Endothelial cell of umbilical vein (primary cell): ENCODE results near the gene AKAP8. TPM values are rescaled to one million over a fixed set of nuclear protein-coding genes. Genes with fewer than 3 reads are reported as not detected.
A peak's percentile ranks its signal among the peaks of the same experiment; 100 is the strongest.

Experiments
- Bru-seq: library from RNA; stranded (reverse); fragments of 400-500 nt; gene quantifications from one replicate; lab custom pipeline; 2021; lab: Mats Ljungman, UMichigan
- BruChase-seq, 2 experiments: library from RNA; stranded (reverse); fragments of 400-500 nt; gene quantifications; one replicate each; lab custom pipeline; 2021; lab: Mats Ljungman, UMichigan
- BruUV-seq: library from RNA; stranded (reverse); fragments of 400-500 nt; replicated peaks from 2 replicates; lab custom pipeline; 2021; lab: Mats Ljungman, UMichigan
- CTCF ChIA-PET: fragments of 300-600, 350-600 bp; sonication (Branson Sonifier 250); formaldehyde crosslinking; loops from one replicate; lab custom pipeline; 2021; ENCODE audit warnings: antibody characterized with exemption, inconsistent platforms; lab: Charles Lee
- POLR2A ChIA-PET: fragments of 300-600, 350-600 bp; sonication (Branson Sonifier 250); formaldehyde crosslinking; loops from one replicate; lab custom pipeline; 2021; ENCODE audit warnings: antibody characterized with exemption, inconsistent platforms; lab: Charles Lee
- DNase-seq: peaks from one replicate; pipeline ENCODE4 v3.0.0-alpha.2; 2011; ENCODE audit warnings: low read depth, low spot score
- FAIRE-seq: peaks from 2 replicates; lab custom pipeline; 2011; peaks lifted over from hg19 to GRCh38; lab: Jason Lieb, UNC
- H2AFZ ChIP-seq: 2 replicates; pipeline ENCODE4 v1.6.0; 2012; ENCODE audit warnings: low read depth, low read length, control low read depth, inconsistent platforms
- H3K27ac ChIP-seq: 2 replicates; pipeline ENCODE4 v1.5.1; 2011; ENCODE audit warnings: low read depth, mild to moderate bottlenecking, control low read depth, low read length, moderate library complexity; ENCODE audit not compliant: insufficient read depth
- H3K27me3 ChIP-seq, 2 experiments: 2 replicates each; pipeline versions ENCODE4 v1.6.0 to v1.6.1; 2011; ENCODE audit warnings: low read length in 2 of 2, mixed read lengths in 1 of 2; ENCODE audit not compliant: control insufficient read depth in 2 of 2, insufficient read depth in 2 of 2
- H3K36me3 ChIP-seq, 2 experiments: 2 replicates in 1 of 2; 3 replicates in 1 of 2; pipeline ENCODE4 v1.5.1; 2011; ENCODE audit warnings: low read length in 2 of 2, mild to moderate bottlenecking in 1 of 2, moderate library complexity in 1 of 2; ENCODE audit not compliant: control insufficient read depth in 2 of 2, insufficient read depth in 2 of 2; ENCODE audit errors: extremely low read depth in 1 of 2
- H3K4me1 ChIP-seq: 3 replicates; pipeline ENCODE4 v1.5.1; 2011; ENCODE audit warnings: mild to moderate bottlenecking, low read length; ENCODE audit not compliant: control insufficient read depth, insufficient read depth; ENCODE audit errors: extremely low read depth
- H3K4me2 ChIP-seq: 2 replicates; pipeline ENCODE4 v1.6.1; 2011; ENCODE audit warnings: low read length, control low read depth, mixed read lengths; ENCODE audit not compliant: insufficient read depth
- H3K4me3 ChIP-seq, 3 experiments: fragments of 200-600 bp in 1 of 3; sonication (generic), shearing (Covaris generic) in 1 of 3; replicated peaks in 1 of 3; 2 replicates each; pipeline ENCODE4 v1.5.1; 2011 to 2016; ENCODE audit warnings: control low read depth in 3 of 3, low read length in 3 of 3, mild to moderate bottlenecking in 2 of 3, inconsistent platforms in 1 of 3, low read depth in 1 of 3, moderate library complexity in 1 of 3; ENCODE audit not compliant: insufficient read depth in 1 of 3
- H3K79me2 ChIP-seq: 2 replicates; pipeline ENCODE4 v1.6.0; 2012; ENCODE audit warnings: low read length, inconsistent platforms; ENCODE audit not compliant: control insufficient read depth, insufficient read depth
- H3K9ac ChIP-seq: replicated peaks from 2 replicates; pipeline ENCODE3; 2011; ENCODE audit warnings: low read length, control low read depth; ENCODE audit not compliant: insufficient read depth; ENCODE audit errors: extremely low read depth
- H3K9me1 ChIP-seq: replicated peaks from 3 replicates; pipeline ENCODE4 v1.6.0; 2011; ENCODE audit warnings: mild to moderate bottlenecking, low read length; ENCODE audit not compliant: control insufficient read depth, insufficient read depth; ENCODE audit errors: extremely low read depth
- H3K9me3 ChIP-seq: replicated peaks from 2 replicates; pipeline ENCODE4 v1.5.1; 2012; ENCODE audit warnings: low read length, inconsistent platforms; ENCODE audit not compliant: control insufficient read depth, insufficient read depth
- H4K20me1 ChIP-seq: replicated peaks from 2 replicates; pipeline ENCODE3; 2011; ENCODE audit warnings: mild to moderate bottlenecking, low read length; ENCODE audit not compliant: control insufficient read depth, insufficient read depth; ENCODE audit errors: extremely low read depth
- GATA2 ChIP-seq: IDR thresholded peaks from 2 replicates; pipeline ENCODE4 v1.7.0; 2011; ENCODE audit warnings: low read depth, mild to moderate bottlenecking, moderate library complexity, mixed read lengths, low read length; ENCODE audit not compliant: insufficient read length, insufficient read depth
- MYC ChIP-seq: IDR thresholded peaks from one replicate; pipeline ENCODE4 v1.6.1; 2011; ENCODE audit warnings: mild to moderate bottlenecking, low read depth, low read length
- POLR2A ChIP-seq: IDR thresholded peaks from 2 replicates; pipeline ENCODE4 v1.6.1; 2012; ENCODE audit warnings: low read depth, mild to moderate bottlenecking, control low read depth, low read length
- POLR2AphosphoS5 ChIP-seq: IDR thresholded peaks from 2 replicates; pipeline ENCODE4 v1.6.1; 2012; ENCODE audit warnings: low read depth, mild to moderate bottlenecking, control low read depth, low read length, moderate library complexity; ENCODE audit not compliant: insufficient read depth
- dilution Hi-C: fragments of 300-500 bp; cut with MboI; formaldehyde crosslinking; loops from one replicate; pipeline ENCODE4 v1.15.0; 2019; ENCODE audit warnings: low sequenced_read_pairs; ENCODE audit not compliant: extremely low pct_ligation_motif_present
- intact Hi-C: fragments of 100-400 bp; cut with micrococcal nuclease; formaldehyde crosslinking; loops from one replicate; pipeline ENCODE4 v1.10.0; 2022
- long read RNA-seq: library from polyadenylated mRNA; stranded (forward); transcript quantifications from one replicate; pipeline ENCODE4 v2.0.0, GENCODE V29; 2021
- polyA minus RNA-seq, 3 experiments: library from RNA; depleted of rRNA, polyadenylated mRNA; stranded (reverse); fragments of >200 nt; gene quantifications; 1 replicate in 1 of 3; 2 replicates in 2 of 3; pipeline ENCODE4 v1.2.3, GENCODE V29; 2011
- polyA plus RNA-seq, 4 experiments: library from polyadenylated mRNA; depleted of rRNA in 3 of 4; stranded (reverse) in 3 of 4; unstranded in 1 of 4; fragments of >200 nt; gene quantifications; 2 replicates each; pipeline versions ENCODE4 v1.2.1 to v1.2.3, GENCODE V29; 2011 to 2012; ENCODE audit warnings: missing spikeins in 1 of 4
- total RNA-seq: library from RNA; stranded (reverse); gene quantifications from 2 replicates; pipeline ENCODE4 v1.2.3, GENCODE V29; 2021

Gene AKAP8
- total RNA-seq (42.6 and 44.1 TPM in 2 replicates), polyA plus RNA-seq (16.4 and 18.3 TPM in 2 replicates), polyA minus RNA-seq (10.4 and 12.7 TPM in 2 replicates), Bru-seq, nascent RNA (percentile 72 among the genes with signal in this experiment), BruChase-seq, experiment 1, labeled RNA remaining after a 6-hour chase (percentile 79 among the genes with signal in this experiment), BruChase-seq, experiment 2, labeled RNA remaining after a 2-hour chase (percentile 84 among the genes with signal in this experiment)
- 13.0 and 13.1 TPM in 2 replicates for polyA plus RNA-seq (2011; cell fraction: cytosol; rRNA removed)
- polyA plus RNA-seq (2011; cell fraction: nucleus; rRNA removed) = 45.0 and 45.9 TPM in 2 replicates
- 17.8 and 19.7 TPM in 2 replicates for polyA plus RNA-seq (2012)
- polyA minus RNA-seq (2011; cell fraction: cytosol; rRNA and poly(A)+ RNA removed) = 17.8 TPM
- 15.2 and 16.5 TPM in 2 replicates for polyA minus RNA-seq (2011; cell fraction: nucleus; rRNA and poly(A)+ RNA removed)
- long read RNA-seq, transcript AKAP8-201 (14 exons, 3,670 nt) = major isoform, 39 of 85 reads
- long read RNA-seq, partial matches to known transcripts = 10 of 85 reads
- long read RNA-seq, other reads (novel, unspliced or antisense) = 36 of 85 reads

- Histone ChIP-seq H3K4me3 (peak within 1 kb of the TSS; percentile 82 to 90 (median 85)), H4K20me1 (no peaks in the 10 kb centered on the region), H3K27ac (peak within 1 kb of the TSS; percentile 85), H3K9me1 (no peaks in the 10 kb centered on the region), H3K9ac (peak within 1 kb of the TSS; percentile 94), H3K4me1 (peaks cover 20% of the 10 kb centered on the region), H3K9me3 (no peaks in the 10 kb centered on the region), H3K27me3 (no peaks in the 10 kb centered on the region), H3K79me2 (peaks cover 46% of the 10 kb centered on the region), H3K36me3 (no peaks in the 10 kb centered on the region), H2AFZ (peak within 1 kb of the TSS; percentile 39), H3K4me2 (peak within 1 kb of the TSS; percentile 86)
- dilution Hi-C loops (no loop called here), intact Hi-C loops (loop anchor here (1.0 to 5.0 kb wide), 4 partner anchors 40 to 272 kb away; partner anchors contain the start of gene SYDE1)
- FAIRE-seq (peak; percentile 99), DNase-seq (peak; percentile 99)
- TF ChIP-seq GATA2 (no peak), POLR2AphosphoS5 (peak; percentile 87), MYC (no peak), POLR2A (peak; percentile 85)
- BruUV-seq = no TSS peak
- ChIA-PET POLR2A (interaction anchor here (0.6 to 3.1 kb wide), 5 partner anchors 19 to 706 kb away, joined by 3 to 12 read pairs (median 3); partner anchors contain the start of gene AKAP8L), CTCF (interaction anchor here (0.8 to 3.5 kb wide), 11 partner anchors 20 to 278 kb away, joined by 3 to 32 read pairs (median 5); partner anchors contain the start of gene AKAP8L)
These were observed at the start of gene AKAP8 for GRCh38 chr19:15379083-15379998. AKAP8 (minus strand) TSS chr19:15379787; CDS start chr19:15379731, 56 bp downstream.
